Astrocyte (in vitro differentiated cells and primary cell): ENCODE data around the gene PCDHGB3. TPM values are rescaled to one million over a fixed set of nuclear protein-coding genes. Genes with fewer than 3 reads are reported as not detected.

ENCODE experiments used
- DNase-seq: peaks from one replicate; pipeline ENCODE4 v3.0.0-alpha.2; 2010; ENCODE audit warnings: low read depth
- FAIRE-seq: peaks from 2 replicates; lab custom pipeline; 2011; peaks lifted over from hg19 to GRCh38; lab: Jason Lieb, UNC
- H2AFZ ChIP-seq: 2 replicates; pipeline ENCODE4 v1.6.0; 2012; ENCODE audit warnings: low read depth, low read length, inconsistent platforms
- H3K27ac ChIP-seq: 2 replicates; pipeline ENCODE4 v1.5.1; 2011; ENCODE audit warnings: low read depth, low read length, inconsistent platforms
- H3K27me3 ChIP-seq: 2 replicates; pipeline ENCODE4 v1.6.0; 2011; ENCODE audit warnings: low read length, inconsistent platforms; ENCODE audit not compliant: insufficient read depth
- H3K36me3 ChIP-seq: 2 replicates; pipeline ENCODE4 v1.5.1; 2011; ENCODE audit warnings: low read length, inconsistent platforms; ENCODE audit not compliant: insufficient read depth
- H3K4me1 ChIP-seq: 2 replicates; pipeline ENCODE4 v1.5.1; 2011; ENCODE audit warnings: low read length, inconsistent platforms; ENCODE audit not compliant: insufficient read depth
- H3K4me2 ChIP-seq: 2 replicates; pipeline ENCODE4 v1.6.0; 2012; ENCODE audit warnings: low read length, inconsistent platforms
- H3K4me3 ChIP-seq: 2 replicates; pipeline ENCODE4 v1.5.1; 2011; ENCODE audit warnings: low read depth, mild to moderate bottlenecking, low read length, inconsistent platforms; ENCODE audit not compliant: insufficient read depth
- H3K79me2 ChIP-seq: 2 replicates; pipeline ENCODE4 v1.6.0; 2012; ENCODE audit warnings: mild to moderate bottlenecking, low read length, inconsistent platforms; ENCODE audit not compliant: insufficient read depth
- H3K9ac ChIP-seq: 2 replicates; pipeline ENCODE4 v1.6.0; 2012; ENCODE audit warnings: mild to moderate bottlenecking, low read length, inconsistent platforms
- H3K9me3 ChIP-seq: 2 replicates; pipeline ENCODE4 v1.5.1; 2012; ENCODE audit warnings: low read depth, mild to moderate bottlenecking, low read length, inconsistent platforms; ENCODE audit not compliant: insufficient read depth
- H4K20me1 ChIP-seq: 2 replicates; pipeline ENCODE4 v1.6.0; 2012; ENCODE audit warnings: low read length, inconsistent platforms; ENCODE audit not compliant: insufficient read depth
- H3K27ac Mint-ChIP-seq: one replicate; pipeline ENCODE4 v1.8.0; 2021; ENCODE audit warnings: mild to moderate bottlenecking, mixed read lengths; ENCODE audit not compliant: unreplicated experiment
- H3K27me3 Mint-ChIP-seq: one replicate; pipeline ENCODE4 v1.8.0; 2021; ENCODE audit warnings: low read depth, mixed read lengths; ENCODE audit not compliant: unreplicated experiment
- H3K36me3 Mint-ChIP-seq: one replicate; pipeline ENCODE4 v1.8.0; 2021; ENCODE audit warnings: low read depth, mixed read lengths; ENCODE audit not compliant: unreplicated experiment
- H3K4me1 Mint-ChIP-seq: one replicate; pipeline ENCODE4 v1.8.0; 2021; ENCODE audit warnings: low read depth, mixed read lengths; ENCODE audit not compliant: unreplicated experiment
- H3K4me3 Mint-ChIP-seq: one replicate; pipeline ENCODE4 v1.8.0; 2021; ENCODE audit warnings: mild to moderate bottlenecking, moderate library complexity, mixed read lengths; ENCODE audit not compliant: unreplicated experiment
- H3K9me3 Mint-ChIP-seq: one replicate; pipeline ENCODE4 v1.8.0; 2021; ENCODE audit warnings: mild to moderate bottlenecking, mixed read lengths; ENCODE audit not compliant: unreplicated experiment
- EZH2 ChIP-seq: IDR thresholded peaks from 2 replicates; pipeline ENCODE4 v1.6.1; 2012; ENCODE audit warnings: mild to moderate bottlenecking, low read length, inconsistent platforms; ENCODE audit not compliant: insufficient read depth
- total RNA-seq: library from RNA; stranded (reverse); gene quantifications from 2 replicates; pipeline ENCODE4 v1.2.1, GENCODE V29; 2021
- TF ChIP-seq, protein P1 (sequence below): IDR thresholded peaks from 2 replicates; pipeline ENCODE4 v1.5.1; 2011; ENCODE audit warnings: low read depth, mild to moderate bottlenecking, inconsistent platforms, low read length, moderate library complexity; ENCODE audit not compliant: insufficient read depth

PCDHGB3 gene
- total RNA-seq, 1 donor from 2014 or later: 0.14 TPM

GRCh38 chr5:141356133-141356532, 13.9 kb upstream of the PCDHGB3 start:
- H3K9me3 ChIP-seq: peaks cover 47% of the 10 kb centered on the region
- Mint-ChIP-seq H3K27ac (no peak overlapping the region), H3K27me3 (no peaks in the 10 kb centered on the region), H3K4me1 (no peaks in the 10 kb centered on the region), H3K36me3 (peaks cover 14% of the 10 kb centered on the region), H3K4me3 (no peak overlapping the region), H3K9me3 (peaks cover 38% of the 10 kb centered on the region)
- H4K20me1 ChIP-seq: no peaks in the 10 kb centered on the region
- H3K36me3 ChIP-seq: no peaks in the 10 kb centered on the region
- FAIRE-seq (no peak), DNase-seq (no peak)
- peaks cover 7% of the 10 kb centered on the region for H3K27me3 ChIP-seq
- H3K79me2 ChIP-seq: no peaks in the 10 kb centered on the region
- H3K4me1 ChIP-seq: no peaks in the 10 kb centered on the region
- H3K9ac ChIP-seq: no peak overlapping the region
- H2AFZ ChIP-seq: no peak overlapping the region
- no peak overlapping the region for H3K27ac ChIP-seq
- TF ChIP-seq, protein P1, sequence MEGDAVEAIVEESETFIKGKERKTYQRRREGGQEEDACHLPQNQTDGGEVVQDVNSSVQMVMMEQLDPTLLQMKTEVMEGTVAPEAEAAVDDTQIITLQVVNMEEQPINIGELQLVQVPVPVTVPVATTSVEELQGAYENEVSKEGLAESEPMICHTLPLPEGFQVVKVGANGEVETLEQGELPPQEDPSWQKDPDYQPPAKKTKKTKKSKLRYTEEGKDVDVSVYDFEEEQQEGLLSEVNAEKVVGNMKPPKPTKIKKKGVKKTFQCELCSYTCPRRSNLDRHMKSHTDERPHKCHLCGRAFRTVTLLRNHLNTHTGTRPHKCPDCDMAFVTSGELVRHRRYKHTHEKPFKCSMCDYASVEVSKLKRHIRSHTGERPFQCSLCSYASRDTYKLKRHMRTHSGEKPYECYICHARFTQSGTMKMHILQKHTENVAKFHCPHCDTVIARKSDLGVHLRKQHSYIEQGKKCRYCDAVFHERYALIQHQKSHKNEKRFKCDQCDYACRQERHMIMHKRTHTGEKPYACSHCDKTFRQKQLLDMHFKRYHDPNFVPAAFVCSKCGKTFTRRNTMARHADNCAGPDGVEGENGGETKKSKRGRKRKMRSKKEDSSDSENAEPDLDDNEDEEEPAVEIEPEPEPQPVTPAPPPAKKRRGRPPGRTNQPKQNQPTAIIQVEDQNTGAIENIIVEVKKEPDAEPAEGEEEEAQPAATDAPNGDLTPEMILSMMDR: no peak
- TF ChIP-seq EZH2: no peak
- H3K4me3 ChIP-seq: no peak overlapping the region
- H3K4me2 ChIP-seq: no peak overlapping the region

DNA sequence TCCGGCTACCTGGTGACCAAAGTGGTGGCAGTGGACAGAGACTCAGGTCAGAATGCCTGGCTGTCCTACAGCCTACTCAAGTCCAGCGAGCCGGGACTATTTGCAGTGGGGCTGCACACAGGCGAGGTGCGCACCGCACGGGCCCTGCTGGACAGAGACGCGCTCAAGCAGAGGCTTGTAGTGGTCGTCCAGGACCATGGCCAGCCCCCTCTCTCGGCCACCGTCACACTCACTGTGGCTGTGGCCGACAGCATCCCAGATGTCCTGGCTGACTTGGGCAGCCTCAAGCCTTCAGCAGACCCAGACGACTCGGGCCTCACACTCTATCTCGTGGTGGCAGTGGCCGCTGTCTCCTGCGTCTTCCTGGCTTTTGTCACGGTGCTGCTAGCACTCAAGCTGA, 13.1 kb upstream of the PCDHGB3 start:
- TF ChIP-seq, protein P1: no peak
- no peak for TF ChIP-seq EZH2
- Histone ChIP-seq H3K9ac (no peak overlapping the region), H4K20me1 (no peaks in the 10 kb centered on the region), H3K79me2 (no peaks in the 10 kb centered on the region), H3K9me3 (peaks cover 47% of the 10 kb centered on the region), H2AFZ (no peak overlapping the region), H3K27ac (no peak overlapping the region), H3K4me2 (no peak overlapping the region), H3K36me3 (no peaks in the 10 kb centered on the region), H3K4me3 (no peak overlapping the region), H3K4me1 (no peaks in the 10 kb centered on the region), H3K27me3 (peaks cover 8% of the 10 kb centered on the region)
- FAIRE-seq (no peak), DNase-seq (no peak)
- Mint-ChIP-seq H3K4me3 (no peak overlapping the region), H3K4me1 (no peaks in the 10 kb centered on the region), H3K36me3 (peaks cover 18% of the 10 kb centered on the region), H3K27me3 (no peaks in the 10 kb centered on the region), H3K9me3 (peaks cover 37% of the 10 kb centered on the region), H3K27ac (no peak overlapping the region)

GRCh38 chr5:141359790-141360426, 10.1 kb upstream of the PCDHGB3 start, which contains the start of gene PCDHGB2:
Gene PCDHGB2, plus strand, starts transcription at chr5:141359994. Its CDS starts 142 bp downstream, at chr5:141360136.
- H2AFZ ChIP-seq: peak within 1 kb of the TSS; percentile 37
- no peaks in the 10 kb centered on the region for H3K4me1 ChIP-seq
- Mint-ChIP-seq H3K27ac (peak within 1 kb of the TSS; percentile 29), H3K4me1 (no peaks in the 10 kb centered on the region), H3K27me3 (no peaks in the 10 kb centered on the region), H3K36me3 (peaks cover 21% of the 10 kb centered on the region), H3K9me3 (peaks cover 31% of the 10 kb centered on the region), H3K4me3 (no peak within 1 kb of the TSS)
- no peak within 1 kb of the TSS for H3K27ac ChIP-seq
- H4K20me1 ChIP-seq: no peaks in the 10 kb centered on the region
- H3K27me3 ChIP-seq: peaks cover 20% of the 10 kb centered on the region
- H3K4me3 ChIP-seq: no peak within 1 kb of the TSS
- DNase-seq (peak; percentile 26), FAIRE-seq (no peak)
- no peaks in the 10 kb centered on the region for H3K36me3 ChIP-seq
- H3K9me3 ChIP-seq: peaks cover 59% of the 10 kb centered on the region
- H3K9ac ChIP-seq: peak within 1 kb of the TSS; percentile 10
- TF ChIP-seq EZH2: no peak
- TF ChIP-seq, protein P1: peak; percentile 30
- H3K4me2 ChIP-seq: peak within 1 kb of the TSS; percentile 55
- H3K79me2 ChIP-seq: no peaks in the 10 kb centered on the region
